IMR-90 (cell line): ENCODE data around the gene RFX4.

Source experiments
- MAFK ChIP-seq: IDR thresholded peaks from 2 replicates; pipeline ENCODE4 v1.6.1; 2012; ENCODE audit warnings: low read depth, low read length, improper control_type of control experiment
- MXI1 ChIP-seq: IDR thresholded peaks from 2 replicates; pipeline ENCODE4 v1.6.1; 2012; ENCODE audit warnings: low read depth, mild to moderate bottlenecking, low read length, moderate library complexity, borderline replicate concordance
- POLR2A ChIP-seq: IDR thresholded peaks from 2 replicates; pipeline ENCODE4 v1.6.1; 2012; ENCODE audit warnings: mild to moderate bottlenecking, low read depth, low read length
- RAD21 ChIP-seq: IDR thresholded peaks from 2 replicates; pipeline ENCODE4 v1.6.1; 2012; ENCODE audit warnings: low read length, improper control_type of control experiment
- RFX5 ChIP-seq: IDR thresholded peaks from 2 replicates; pipeline ENCODE4 v1.8.0; 2012; ENCODE audit warnings: low read depth, mild to moderate bottlenecking, low read length, moderate library complexity

GRCh38 chr12:106747973-106748436, 165.2 kb downstream of the RFX4 start:
- TF ChIP-seq RAD21 (no peak), POLR2A (no peak), MAFK (no peak), RFX5 (no peak), MXI1 (no peak)
